HepG2 (cell line): ENCODE results near the gene EIF3A. TPM values are rescaled to one million over a fixed set of nuclear protein-coding genes. Genes with fewer than 3 reads are reported as not detected.
A peak's percentile ranks its signal among the peaks of the same experiment; 100 is the strongest.

Experiments
- ATAC-seq: fragments of 200-7000 bp; cut with Tn5 transposase; 3 replicates; pipeline ENCODE4 v1.9.1; 2020; ENCODE audit warnings: mild to moderate bottlenecking, moderate library complexity
- BruUV-seq: library from RNA; stranded (reverse); fragments of 400-500 nt; replicated peaks from 2 replicates; lab custom pipeline; 2021; lab: Mats Ljungman, UMichigan
- CTCF ChIA-PET: fragments of 300-600 bp; formaldehyde crosslinking; extraction: SDS; loops from one replicate; lab custom pipeline; 2021; ENCODE audit warnings: low total read pairs, inconsistent platforms, low intra/inter-chr PET ratio; lab: Yijun Ruan, JAX
- POLR2A ChIA-PET: fragments of 350-600 bp; sonication (Branson Sonifier 250); formaldehyde crosslinking; loops from one replicate; lab custom pipeline; 2020; ENCODE audit warnings: antibody characterized with exemption, inconsistent platforms; lab: Yijun Ruan, JAX
- DNase-seq: peaks from one replicate; pipeline ENCODE4 v3.0.0-alpha.2; 2015; ENCODE audit warnings: low spot score
- FAIRE-seq: peaks from 3 replicates; lab custom pipeline; 2011; peaks lifted over from hg19 to GRCh38; lab: Jason Lieb, UNC
- H2AFZ ChIP-seq: one replicate; pipeline ENCODE4 v1.6.1; 2011; ENCODE audit warnings: low read length, inconsistent platforms
- H3K27ac ChIP-seq: fragments of 300-600 bp; 3 replicates; pipeline ENCODE4 v1.8.0; 2011; ENCODE audit warnings: mixed run types, mild to moderate bottlenecking, mixed read lengths, low read length, inconsistent platforms; ENCODE audit not compliant: insufficient read depth; ENCODE audit errors: extremely low read length
- H3K27me3 ChIP-seq, 2 experiments: fragments of 200-600 bp in 1 of 2; 2 replicates in 1 of 2; 3 replicates in 1 of 2; pipeline versions ENCODE4 v1.6.0 to v1.8.0; 2011; ENCODE audit warnings: low read length in 2 of 2, mild to moderate bottlenecking in 2 of 2, moderate library complexity in 2 of 2, inconsistent platforms in 1 of 2; ENCODE audit not compliant: insufficient read depth in 2 of 2, control insufficient read depth in 1 of 2
- H3K36me3 ChIP-seq, 2 experiments: fragments of 200-600 bp in 1 of 2; replicated peaks in 1 of 2; 2 replicates in 1 of 2; 3 replicates in 1 of 2; pipeline versions ENCODE4 v1.5.1 to v1.8.0; 2011; ENCODE audit warnings: low read length in 2 of 2, inconsistent platforms in 1 of 2; ENCODE audit not compliant: insufficient read depth in 2 of 2, control insufficient read depth in 1 of 2
- H3K4me1 ChIP-seq: 2 replicates; pipeline ENCODE4 v1.5.1; 2012; ENCODE audit warnings: low read length, inconsistent platforms; ENCODE audit not compliant: insufficient read depth
- H3K4me2 ChIP-seq: 2 replicates; pipeline ENCODE4 v1.6.0; 2011; ENCODE audit warnings: low read depth, low read length, inconsistent platforms
- H3K4me3 ChIP-seq, 3 experiments: fragments of 200-600 bp in 1 of 3; sonication (generic), shearing (Covaris generic) in 1 of 3; replicated peaks in 1 of 3; 2 replicates each; pipeline ENCODE4 v1.5.1; 2011 to 2016; ENCODE audit warnings: low read length in 3 of 3, inconsistent platforms in 2 of 3, low read depth in 2 of 3, mild to moderate bottlenecking in 2 of 3, control low read depth in 1 of 3, mixed read lengths in 1 of 3; ENCODE audit not compliant: insufficient read depth in 1 of 3
- H3K79me2 ChIP-seq: one replicate; pipeline ENCODE4 v1.6.1; 2011; ENCODE audit warnings: low read length, inconsistent platforms; ENCODE audit not compliant: insufficient read depth
- H3K9ac ChIP-seq: 2 replicates; pipeline ENCODE4 v1.6.0; 2011; ENCODE audit warnings: mild to moderate bottlenecking, low read depth, low read length, inconsistent platforms; ENCODE audit not compliant: insufficient read depth
- H3K9me3 ChIP-seq: 2 replicates; pipeline ENCODE4 v1.5.1; 2012; ENCODE audit warnings: mild to moderate bottlenecking, low read length
- H4K20me1 ChIP-seq: 2 replicates; pipeline ENCODE4 v1.6.0; 2011; ENCODE audit warnings: inconsistent platforms, mild to moderate bottlenecking, low read length, moderate library complexity; ENCODE audit not compliant: insufficient read depth
- HNF4A ChIP-seq: sonication (generic); formaldehyde crosslinking; IDR thresholded peaks from 2 replicates; pipeline ENCODE4 v1.4.0; 2020; ENCODE audit warnings: missing genetic modification reagents
- WGBS: methylation state at CpG from one replicate; pipeline ENCODE4 v1.1.6; 2017; ENCODE audit warnings: low lambda C conversion rate; 5-methylcytosine and 5-hydroxymethylcytosine counted together
- in situ Hi-C: cut with HindIII; loops from 2 replicates; pipeline ENCODE4 v1.10.0; 2017; ENCODE audit warnings: low pct_unique_long_range_greater_than_20kb; ENCODE audit not compliant: extremely low pct_ligation_motif_present
- intact Hi-C: fragments of 100-400 bp; cut with micrococcal nuclease; formaldehyde crosslinking; loops from one replicate; pipeline ENCODE4 v1.10.0; 2022; ENCODE audit not compliant: unreplicated experiment
- polyA plus RNA-seq, 8 experiments: library from polyadenylated mRNA; depleted of rRNA in 3 of 8; stranded (reverse) in 7 of 8; unstranded in 1 of 8; fragments of >200 nt; fragmentation: Illumina TruSeq in 4 of 8; extraction: Trizol in 4 of 8; gene quantifications; 2 replicates each; pipeline versions ENCODE4 v1.2.1 to v1.2.3, GENCODE V29; 2011 to 2016; ENCODE audit warnings: low read depth in 4 of 8, missing spikeins in 1 of 8, mixed read lengths in 1 of 8; ENCODE audit not compliant: insufficient read depth in 1 of 8
- total RNA-seq, 5 experiments: library from RNA; depleted of rRNA; stranded (reverse); fragments of >200 nt; fragmentation: Illumina TruSeq; extraction: Trizol; gene quantifications; 2 replicates each; pipeline ENCODE4 v1.2.3, GENCODE V29; 2016; ENCODE audit warnings: low read depth in 1 of 5
- TF ChIP-seq, protein P1 (sequence below): sonication (generic); formaldehyde crosslinking; IDR thresholded peaks from 2 replicates; pipeline ENCODE4 v1.8.0; 2022; ENCODE audit warnings: missing genetic modification reagents, mild to moderate bottlenecking, inconsistent platforms, borderline replicate concordance
- TF ChIP-seq, protein P2 (sequence below): sonication (generic); formaldehyde crosslinking; IDR thresholded peaks from 2 replicates; pipeline ENCODE4 v1.8.0; 2022; ENCODE audit warnings: low read depth, missing genetic modification reagents

EIF3A gene
- total and polyA plus RNA-seq, 2 of the 13 experiments (the other 11 are each of a cell fraction or from before 2014, with no cell fraction given): 25.6 to 117 TPM

DNA sequence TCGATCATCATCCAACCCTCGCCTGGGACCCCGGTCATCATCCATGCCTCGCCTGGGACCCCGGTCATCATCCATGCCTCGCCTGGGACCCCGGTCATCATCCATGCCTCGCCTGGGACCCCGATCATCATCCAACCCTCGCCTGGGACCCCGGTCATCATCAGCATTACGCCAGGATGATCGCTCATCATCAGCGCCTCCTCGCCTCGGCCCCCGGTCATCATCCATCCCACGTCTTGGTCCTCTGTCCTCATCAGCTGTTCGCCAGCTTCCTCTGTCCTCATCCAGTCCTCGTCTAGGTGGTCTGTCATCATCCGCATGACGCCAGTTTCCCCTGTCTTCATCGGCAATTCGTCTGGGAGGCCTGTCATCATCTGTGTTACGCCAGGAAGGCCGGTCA is 38.4 kb downstream of the EIF3A start (continued):
- TF ChIP-seq, protein P1, sequence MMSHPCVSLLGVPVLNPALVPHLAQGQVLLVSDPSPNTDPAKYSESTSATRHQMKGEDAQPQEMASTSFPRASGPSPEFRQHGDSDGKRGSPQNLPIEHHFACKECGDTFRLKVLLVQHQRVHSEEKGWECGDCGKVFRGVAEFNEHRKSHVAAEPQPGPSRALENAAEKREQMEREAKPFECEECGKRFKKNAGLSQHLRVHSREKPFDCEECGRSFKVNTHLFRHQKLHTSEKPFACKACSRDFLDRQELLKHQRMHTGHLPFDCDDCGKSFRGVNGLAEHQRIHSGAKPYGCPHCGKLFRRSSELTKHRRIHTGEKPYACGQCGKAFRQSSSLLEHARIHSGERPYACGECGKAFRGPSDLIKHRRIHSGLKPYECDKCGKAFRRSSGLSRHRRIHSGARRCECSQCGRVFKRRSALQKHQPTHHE (CRISPR knock-in tag): no peak

DNA sequence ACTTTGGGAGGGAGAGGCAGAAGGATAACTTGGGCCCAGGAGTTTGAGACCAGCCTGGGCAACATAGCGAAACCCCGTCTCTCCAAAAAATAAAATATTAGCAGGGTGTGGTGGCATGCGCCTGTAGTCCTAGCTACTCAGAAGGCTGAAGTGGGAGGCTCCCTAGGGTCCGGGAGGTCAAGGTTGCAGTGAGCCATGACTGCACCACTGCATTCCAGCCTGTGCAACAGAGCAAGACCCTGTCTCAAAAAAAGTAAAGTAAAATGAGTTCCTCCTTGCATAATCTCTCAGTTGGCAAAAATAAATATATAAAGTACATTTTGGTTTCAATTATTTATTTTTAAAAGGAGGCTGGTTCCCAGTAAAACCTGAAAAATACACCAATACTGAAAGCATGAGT is 39.3 kb downstream of the EIF3A start:
- no peak for FAIRE-seq
- POLR2A ChIA-PET: no interaction called here

More for the DNA sequence above, 39.3 kb downstream of the EIF3A start:
- DNase-seq (no peak), ATAC-seq (peak; percentile 51)
- CTCF ChIA-PET: no interaction called here
- Histone ChIP-seq H3K27me3 (no peaks in the 10 kb centered on the region), H3K27ac (no peak overlapping the region), H4K20me1 (peaks cover 25% of the 10 kb centered on the region), H3K4me2 (no peak overlapping the region), H3K79me2 (peaks cover 18% of the 10 kb centered on the region), H3K4me3 (no peak overlapping the region), H3K36me3 (peaks cover 39 to 85% of the 10 kb centered on the region in 2 experiments), H3K9me3 (no peaks in the 10 kb centered on the region), H2AFZ (no peak overlapping the region), H3K9ac (no peak overlapping the region), H3K4me1 (0 out of 2 replicates have a peak, but pooled peaks cover 6% of the 10 kb centered on the region)
- BruUV-seq: no TSS peak
- TF ChIP-seq, protein P2, sequence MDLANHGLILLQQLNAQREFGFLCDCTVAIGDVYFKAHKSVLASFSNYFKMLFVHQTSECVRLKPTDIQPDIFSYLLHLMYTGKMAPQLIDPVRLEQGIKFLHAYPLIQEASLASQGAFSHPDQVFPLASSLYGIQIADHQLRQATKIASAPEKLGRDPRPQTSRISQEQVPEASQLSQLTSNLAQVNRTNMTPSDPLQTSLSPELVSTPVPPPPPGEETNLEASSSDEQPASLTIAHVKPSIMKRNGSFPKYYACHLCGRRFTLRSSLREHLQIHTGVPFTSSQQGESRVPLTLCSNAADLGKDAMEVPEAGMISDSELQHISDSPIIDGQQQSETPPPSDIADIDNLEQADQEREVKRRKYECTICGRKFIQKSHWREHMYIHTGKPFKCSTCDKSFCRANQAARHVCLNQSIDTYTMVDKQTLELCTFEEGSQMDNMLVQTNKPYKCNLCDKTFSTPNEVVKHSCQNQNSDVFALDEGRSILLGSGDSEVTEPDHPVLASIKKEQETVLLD: no peak
- 0 out of 2 replicates have a peak, but pooled peaks have one; percentile 7 for TF ChIP-seq HNF4A (CRISPR knock-in tag)
- 96% methylated on average over 4 of the region's 4 CpGs for WGBS
- intact Hi-C loops (no loop called here), in situ Hi-C loops (no loop called here)
